HepG2 (cell line): ENCODE results near the gene HYAL2. TPM values are rescaled to one million over a fixed set of nuclear protein-coding genes. Genes with fewer than 3 reads are reported as not detected.

Source experiments
- ARHGAP35 ChIP-seq: sonication (generic); formaldehyde crosslinking; IDR thresholded peaks from 2 replicates; pipeline ENCODE4 v1.9.0; 2022; ENCODE audit warnings: mild to moderate bottlenecking, inconsistent platforms, moderate library complexity, missing genetic modification reagents, borderline replicate concordance
- ATF2 ChIP-seq: sonication (generic); formaldehyde crosslinking; IDR thresholded peaks from 2 replicates; pipeline ENCODE4 v1.4.0; 2020; ENCODE audit warnings: missing genetic modification reagents
- ATF7-NPFF ChIP-seq: sonication (generic); formaldehyde crosslinking; IDR thresholded peaks from 2 replicates; pipeline ENCODE4 v1.8.1; 2023; ENCODE audit warnings: mild to moderate bottlenecking, low read depth, missing genetic modification reagents, moderate library complexity
- CEBPB ChIP-seq: IDR thresholded peaks from 2 replicates; pipeline ENCODE4 v1.6.1; 2011; ENCODE audit warnings: low read depth, low read length, improper control_type of control experiment, borderline replicate concordance
- FIP1L1 ChIP-seq: fragments of 200-400 bp; formaldehyde crosslinking; IDR thresholded peaks from 2 replicates; pipeline ENCODE4 v1.6.1; 2018; ENCODE audit warnings: low read depth, mild to moderate bottlenecking, low read length, moderate library complexity, borderline replicate concordance; ENCODE audit not compliant: insufficient read depth
- FOXK1 ChIP-seq: sonication (generic); formaldehyde crosslinking; IDR thresholded peaks from 2 replicates; pipeline ENCODE4 v1.4.0; 2020; ENCODE audit warnings: low read depth, missing genetic modification reagents, borderline replicate concordance
- HNF4A ChIP-seq: sonication (generic); formaldehyde crosslinking; IDR thresholded peaks from 2 replicates; pipeline ENCODE4 v1.4.0; 2020; ENCODE audit warnings: missing genetic modification reagents
- IRX3 ChIP-seq: sonication (generic); formaldehyde crosslinking; IDR thresholded peaks from 2 replicates; pipeline ENCODE4 v1.8.1; 2023; ENCODE audit warnings: mild to moderate bottlenecking, low read depth, missing genetic modification reagents, borderline replicate concordance
- KDM4B ChIP-seq: sonication (generic); formaldehyde crosslinking; IDR thresholded peaks from 2 replicates; pipeline ENCODE4 v1.4.0; 2020; ENCODE audit warnings: missing genetic modification reagents
- MAFF ChIP-seq: IDR thresholded peaks from 2 replicates; pipeline ENCODE4 v1.6.1; 2011; ENCODE audit warnings: low read depth, low read length, improper control_type of control experiment
- MLX ChIP-seq: IDR thresholded peaks from 2 replicates; pipeline ENCODE4 v1.6.1; 2016
- MTA3 ChIP-seq: sonication (generic); formaldehyde crosslinking; IDR thresholded peaks from 2 replicates; pipeline ENCODE4 v1.4.0; 2020; ENCODE audit warnings: missing genetic modification reagents
- NRL ChIP-seq: sonication (generic); formaldehyde crosslinking; IDR thresholded peaks from 2 replicates; pipeline ENCODE4 v1.5.0; 2020; ENCODE audit warnings: missing genetic modification reagents, mild to moderate bottlenecking, moderate library complexity, borderline replicate concordance
- RARG ChIP-seq: sonication (generic); formaldehyde crosslinking; IDR thresholded peaks from 2 replicates; pipeline ENCODE4 v1.4.0; 2020; ENCODE audit warnings: low read depth, mild to moderate bottlenecking, missing genetic modification reagents
- RCOR2 ChIP-seq: IDR thresholded peaks from 2 replicates; pipeline ENCODE4 v1.6.1; 2016; ENCODE audit warnings: missing biosample characterization, missing genetic modification reagents
- RELA ChIP-seq: sonication (generic); formaldehyde crosslinking; IDR thresholded peaks from 2 replicates; pipeline ENCODE4 v1.4.0; 2020; ENCODE audit warnings: missing genetic modification reagents
- RNF2 ChIP-seq: fragments of 450-650 bp; conservative IDR thresholded peaks from 2 replicates; pipeline ENCODE4 v1.6.1; 2016; ENCODE audit warnings: low read depth
- SKI ChIP-seq: fragments of 450-650 bp; IDR thresholded peaks from one replicate; pipeline ENCODE4 v1.6.1; 2018; ENCODE audit warnings: mild to moderate bottlenecking; ENCODE audit not compliant: partially characterized antibody
- SOX5 ChIP-seq: IDR thresholded peaks from 2 replicates; pipeline ENCODE4 v1.6.1; 2016; ENCODE audit warnings: borderline replicate concordance
- SP4 ChIP-seq: sonication (generic); formaldehyde crosslinking; IDR thresholded peaks from 2 replicates; pipeline ENCODE4 v1.8.1; 2023; ENCODE audit warnings: mild to moderate bottlenecking, missing genetic modification reagents
- SPEN ChIP-seq: sonication (generic); formaldehyde crosslinking; IDR thresholded peaks from 2 replicates; pipeline ENCODE4 v1.5.1; 2020; ENCODE audit warnings: low read depth, mild to moderate bottlenecking, missing genetic modification reagents
- THAP11 ChIP-seq: IDR thresholded peaks from 2 replicates; pipeline ENCODE4 v1.6.1; 2016; ENCODE audit warnings: missing biosample characterization, missing genetic modification reagents
- ZMYM4 ChIP-seq: sonication (generic); formaldehyde crosslinking; IDR thresholded peaks from 2 replicates; pipeline ENCODE4 v1.8.1; 2023; ENCODE audit warnings: mild to moderate bottlenecking, missing genetic modification reagents
- ZNF180 ChIP-seq: sonication (generic); formaldehyde crosslinking; IDR thresholded peaks from 2 replicates; pipeline ENCODE4 v1.4.0; 2020; ENCODE audit warnings: low read depth, missing genetic modification reagents, borderline replicate concordance
- ZNF256 ChIP-seq: sonication (generic); formaldehyde crosslinking; conservative IDR thresholded peaks from 2 replicates; pipeline ENCODE4 v1.4.0; 2020; ENCODE audit warnings: missing genetic modification reagents
- ZNF546 ChIP-seq: sonication (generic); formaldehyde crosslinking; conservative IDR thresholded peaks from 2 replicates; pipeline ENCODE4 v1.8.1; 2023; ENCODE audit warnings: mild to moderate bottlenecking, missing genetic modification reagents
- ZNF737 ChIP-seq: sonication (generic); formaldehyde crosslinking; IDR thresholded peaks from 2 replicates; pipeline ENCODE4 v1.5.0; 2020; ENCODE audit warnings: missing genetic modification reagents, mild to moderate bottlenecking, borderline replicate concordance
- ZNF747 ChIP-seq: sonication (generic); formaldehyde crosslinking; IDR thresholded peaks from 2 replicates; pipeline ENCODE4 v1.8.1; 2023; ENCODE audit warnings: missing genetic modification reagents, mild to moderate bottlenecking, borderline replicate concordance
- ZNF75D ChIP-seq: sonication (generic); formaldehyde crosslinking; IDR thresholded peaks from 2 replicates; pipeline ENCODE4 v1.8.1; 2023; ENCODE audit warnings: missing genetic modification reagents, mild to moderate bottlenecking, borderline replicate concordance
- ZNF83 ChIP-seq: sonication (generic); formaldehyde crosslinking; IDR thresholded peaks from 2 replicates; pipeline ENCODE4 v1.4.0; 2020; ENCODE audit warnings: missing genetic modification reagents, mild to moderate bottlenecking, borderline replicate concordance
- ZSCAN29 ChIP-seq: sonication (generic); formaldehyde crosslinking; conservative IDR thresholded peaks from 2 replicates; pipeline ENCODE4 v1.4.0; 2020; ENCODE audit warnings: mild to moderate bottlenecking, missing genetic modification reagents
- polyA plus RNA-seq, 8 experiments: library from polyadenylated mRNA; depleted of rRNA in 3 of 8; stranded (reverse) in 7 of 8; unstranded in 1 of 8; fragments of >200 nt; fragmentation: Illumina TruSeq in 4 of 8; extraction: Trizol in 4 of 8; gene quantifications; 2 replicates each; pipeline versions ENCODE4 v1.2.1 to v1.2.3, GENCODE V29; 2011 to 2016; ENCODE audit warnings: low read depth in 4 of 8, missing spikeins in 1 of 8, mixed read lengths in 1 of 8; ENCODE audit not compliant: insufficient read depth in 1 of 8
- total RNA-seq, 5 experiments: library from RNA; depleted of rRNA; stranded (reverse); fragments of >200 nt; fragmentation: Illumina TruSeq; extraction: Trizol; gene quantifications; 2 replicates each; pipeline ENCODE4 v1.2.3, GENCODE V29; 2016; ENCODE audit warnings: low read depth in 1 of 5

The HYAL2 gene
- total and polyA plus RNA-seq, 2 of the 13 experiments (the other 11 are each of a cell fraction or from before 2014, with no cell fraction given) = 76.2 to 102 TPM

GRCh38 chr3:50337175-50337861 is 14.8 kb upstream of the HYAL2 start (continued):
- TF ChIP-seq SP4 (CRISPR knock-in tag) (peak; percentile 82), SKI (peak; percentile 27), KDM4B (CRISPR knock-in tag) (0 out of 2 replicates have a peak, but pooled peaks have one; percentile 45), MTA3 (CRISPR knock-in tag) (no peak), MAFF (no peak), SOX5 (CRISPR knock-in tag) (peak; percentile 45; the same call in 1 of the 2 replicates), ARHGAP35 (CRISPR knock-in tag) (peak; percentile 90), RELA (CRISPR knock-in tag) (peak; percentile 73; the same call in 1 of the 2 replicates), ATF2 (CRISPR knock-in tag) (peak; percentile 99), IRX3 (CRISPR knock-in tag) (peak; percentile 70; the same call in 1 of the 2 replicates), ZNF180 (no peak), SPEN (CRISPR knock-in tag) (peak; percentile 89), ZNF737 (CRISPR knock-in tag) (no peak), RARG (CRISPR knock-in tag) (no peak), HNF4A (no peak), MLX (CRISPR knock-in tag) (peak; percentile 22; the same call in 1 of the 2 replicates), CEBPB (no peak), ZNF256 (CRISPR knock-in tag) (peak; percentile 95), FOXK1 (CRISPR knock-in tag) (peak; percentile 27; the same call in 1 of the 2 replicates), ZNF75D (CRISPR knock-in tag) (no peak), ZMYM4 (CRISPR knock-in tag) (peak; percentile 89), RNF2 (peak; percentile 86), ZNF83 (CRISPR knock-in tag) (peak; percentile 87; the same call in 1 of the 2 replicates), RCOR2 (CRISPR knock-in tag) (0 out of 2 replicates have a peak, but pooled peaks have one; percentile 16), ZSCAN29 (peak; percentile 60), ATF7-NPFF (CRISPR knock-in tag) (peak; percentile 86), FIP1L1 (no peak), ZNF747 (CRISPR knock-in tag) (peak; percentile 3; the same call in 1 of the 2 replicates), ZNF546 (peak; percentile 99), THAP11 (CRISPR knock-in tag) (peak; percentile 88), NRL (CRISPR knock-in tag) (no peak)
